ENCODE data around the gene NTM. TPM values are rescaled to one million over a fixed set of nuclear protein-coding genes. Genes with fewer than 3 reads are reported as not detected.

NTM gene
- total RNA-seq, 2 donors from 2014 or later = not detected

- DNase-seq (no peak), ATAC-seq (no peak)
- H3K36me3 Mint-ChIP-seq (ENCODE audit: low read depth) = no peaks in the 10 kb centered on the region
- no peak overlapping the region for H3K4me3 Mint-ChIP-seq
- H3K4me1 Mint-ChIP-seq = no peaks in the 10 kb centered on the region
- H3K27ac Mint-ChIP-seq = no peak overlapping the region
- peaks cover 9% of the 10 kb centered on the region for H3K27me3 Mint-ChIP-seq
- no peaks in the 10 kb centered on the region for H3K9me3 ChIP-seq (ENCODE audit: control insufficient read depth, low read length, poor library complexity, severe bottlenecking)
Observed at GRCh38 chr11:132248580-132248979, 878.2 kb downstream of the NTM start.

GRCh38 chr11:132249256-132249655, 878.8 kb downstream of the NTM start:
- H3K4me1 Mint-ChIP-seq = no peaks in the 10 kb centered on the region
- ATAC-seq = no peak
- H3K27ac Mint-ChIP-seq = no peak overlapping the region
- H3K36me3 Mint-ChIP-seq (ENCODE audit: low read depth) = no peaks in the 10 kb centered on the region
- DNase-seq = no peak
- H3K27me3 Mint-ChIP-seq = peaks cover 4% of the 10 kb centered on the region
- H3K9me3 ChIP-seq (ENCODE audit: control insufficient read depth, low read length, poor library complexity, severe bottlenecking) = no peaks in the 10 kb centered on the region
- no peak overlapping the region for H3K4me3 Mint-ChIP-seq

GRCh38 chr11:132251061-132251460, 880.6 kb downstream of the NTM start:
- no peaks in the 10 kb centered on the region for H3K36me3 Mint-ChIP-seq (ENCODE audit: low read depth)
- no peaks in the 10 kb centered on the region for H3K27me3 Mint-ChIP-seq

DNA sequence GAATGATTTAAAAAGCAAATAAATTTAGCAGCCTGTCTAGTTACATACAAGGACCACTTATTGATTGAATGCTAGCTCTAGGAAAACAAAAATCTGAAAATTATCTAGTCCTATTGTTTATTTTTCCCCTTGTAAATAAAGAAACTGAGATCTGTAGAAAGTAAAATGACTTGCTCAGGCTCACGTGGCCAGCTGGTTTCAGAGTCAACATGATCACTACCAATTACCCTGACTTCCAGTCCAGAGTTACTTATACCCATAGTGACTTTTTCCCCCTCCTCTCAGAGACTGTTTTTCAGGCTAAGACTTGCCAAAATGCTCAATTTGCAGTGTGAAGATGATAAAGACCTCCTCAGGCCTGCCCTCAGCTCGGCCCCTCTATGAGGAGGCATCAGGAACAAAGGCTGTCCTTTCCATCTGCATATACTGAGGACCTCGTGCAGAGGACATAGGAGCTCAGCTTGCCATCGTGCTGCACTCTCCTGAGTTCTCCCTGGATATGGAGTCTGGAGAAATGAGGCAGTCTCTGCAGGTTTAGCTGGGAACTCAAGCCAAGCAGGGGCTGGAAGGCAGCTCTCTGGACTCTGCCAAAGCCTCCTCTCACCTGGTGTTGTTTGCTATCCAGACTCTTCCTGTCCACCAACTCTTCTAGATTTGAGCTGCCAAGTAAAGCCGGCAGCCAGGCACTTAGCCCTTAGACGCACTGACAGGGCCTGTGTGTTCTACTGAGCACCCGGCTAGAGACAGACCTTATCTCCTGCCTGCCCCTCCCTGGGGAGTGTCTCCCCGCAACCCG, 883.3 kb downstream of the NTM start:
- no peak overlapping the region for H3K4me3 Mint-ChIP-seq
- no peaks in the 10 kb centered on the region for H3K36me3 Mint-ChIP-seq (ENCODE audit: low read depth)
- H3K27me3 Mint-ChIP-seq = no peaks in the 10 kb centered on the region
- H3K4me1 Mint-ChIP-seq = no peaks in the 10 kb centered on the region
- no peak overlapping the region for H3K27ac Mint-ChIP-seq
- no peak for ATAC-seq
- no peak for DNase-seq
- no peaks in the 10 kb centered on the region for H3K9me3 ChIP-seq (ENCODE audit: control insufficient read depth, low read length, poor library complexity, severe bottlenecking)

More at GRCh38 chr11:132251061-132251460, 880.6 kb downstream of the NTM start:
- Mint-ChIP-seq H3K4me3 (no peak overlapping the region), H3K4me1 (no peaks in the 10 kb centered on the region), H3K27ac (no peak overlapping the region)
- H3K9me3 ChIP-seq (ENCODE audit: control insufficient read depth, low read length, poor library complexity, severe bottlenecking) = no peaks in the 10 kb centered on the region
- no peak for ATAC-seq
- no peak for DNase-seq

GRCh38 chr11:132254906-132255305, 884.5 kb downstream of the NTM start:
- Mint-ChIP-seq H3K27ac (no peak overlapping the region), H3K4me3 (no peak overlapping the region), H3K4me1 (no peaks in the 10 kb centered on the region), H3K36me3 (ENCODE audit: low read depth) (no peaks in the 10 kb centered on the region), H3K27me3 (no peaks in the 10 kb centered on the region)
- DNase-seq (no peak), ATAC-seq (no peak)
- no peaks in the 10 kb centered on the region for H3K9me3 ChIP-seq (ENCODE audit: control insufficient read depth, low read length, poor library complexity, severe bottlenecking)

- H3K27me3 Mint-ChIP-seq = no peaks in the 10 kb centered on the region
- H3K9me3 ChIP-seq (ENCODE audit: control insufficient read depth, low read length, poor library complexity, severe bottlenecking) = no peaks in the 10 kb centered on the region
- no peak for DNase-seq
- H3K4me1 Mint-ChIP-seq = no peaks in the 10 kb centered on the region
- ATAC-seq = no peak
- no peaks in the 10 kb centered on the region for H3K36me3 Mint-ChIP-seq (ENCODE audit: low read depth)
- no peak overlapping the region for H3K27ac Mint-ChIP-seq
- H3K4me3 Mint-ChIP-seq = no peak overlapping the region
Observed at GRCh38 chr11:132256528-132257279, 886.3 kb downstream of the NTM start.

DNA sequence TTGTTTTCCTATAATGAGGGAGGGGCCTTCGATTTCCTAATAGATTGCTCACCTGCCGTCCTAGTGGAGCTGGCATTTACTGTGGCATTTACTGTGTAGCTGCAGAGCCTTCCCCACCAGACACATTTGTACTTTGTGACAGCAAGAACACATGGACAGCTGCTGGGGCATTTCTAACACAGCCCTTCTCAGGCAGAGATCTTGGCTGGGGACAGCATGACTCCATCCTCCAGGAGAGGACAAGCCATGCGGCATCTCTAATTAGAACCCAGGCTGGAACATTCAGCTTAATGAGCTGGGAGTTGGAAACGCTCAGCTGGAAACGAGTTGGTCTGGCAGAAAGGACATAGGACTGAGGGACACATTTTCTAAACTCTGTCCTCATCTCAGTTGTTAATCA, 887.5 kb downstream of the NTM start:
- H3K27me3 Mint-ChIP-seq = no peaks in the 10 kb centered on the region
- no peak overlapping the region for H3K4me3 Mint-ChIP-seq
- no peaks in the 10 kb centered on the region for H3K36me3 Mint-ChIP-seq (ENCODE audit: low read depth)
- no peaks in the 10 kb centered on the region for H3K4me1 Mint-ChIP-seq
- H3K9me3 ChIP-seq (ENCODE audit: control insufficient read depth, low read length, poor library complexity, severe bottlenecking) = no peaks in the 10 kb centered on the region
- ATAC-seq (no peak), DNase-seq (no peak)
- H3K27ac Mint-ChIP-seq = no peak overlapping the region

DNA sequence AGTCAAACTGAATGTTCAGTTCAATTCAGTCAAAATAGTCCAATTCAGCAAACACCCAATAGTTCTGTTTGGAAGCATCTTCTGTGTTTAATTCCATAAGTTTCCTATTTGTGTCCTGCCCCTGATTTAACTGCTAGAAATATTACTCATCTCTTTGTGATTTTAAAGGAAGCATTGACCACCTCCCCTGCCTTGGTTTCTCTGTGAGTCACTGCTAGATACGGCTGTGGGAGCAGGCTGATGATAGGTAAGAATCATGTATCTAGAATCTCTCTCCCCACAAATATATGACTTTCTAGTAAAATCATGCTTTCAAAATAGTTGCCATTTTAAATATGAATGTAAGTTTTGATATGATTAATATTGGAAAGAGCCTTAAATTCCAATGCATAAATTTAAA, 888.5 kb downstream of the NTM start:
- H3K36me3 Mint-ChIP-seq (ENCODE audit: low read depth) = no peaks in the 10 kb centered on the region
- no peaks in the 10 kb centered on the region for H3K4me1 Mint-ChIP-seq
- H3K27me3 Mint-ChIP-seq = no peaks in the 10 kb centered on the region
- no peak overlapping the region for H3K4me3 Mint-ChIP-seq
- DNase-seq (no peak), ATAC-seq (no peak)
- no peaks in the 10 kb centered on the region for H3K9me3 ChIP-seq (ENCODE audit: control insufficient read depth, low read length, poor library complexity, severe bottlenecking)
- H3K27ac Mint-ChIP-seq = no peak overlapping the region

DNA sequence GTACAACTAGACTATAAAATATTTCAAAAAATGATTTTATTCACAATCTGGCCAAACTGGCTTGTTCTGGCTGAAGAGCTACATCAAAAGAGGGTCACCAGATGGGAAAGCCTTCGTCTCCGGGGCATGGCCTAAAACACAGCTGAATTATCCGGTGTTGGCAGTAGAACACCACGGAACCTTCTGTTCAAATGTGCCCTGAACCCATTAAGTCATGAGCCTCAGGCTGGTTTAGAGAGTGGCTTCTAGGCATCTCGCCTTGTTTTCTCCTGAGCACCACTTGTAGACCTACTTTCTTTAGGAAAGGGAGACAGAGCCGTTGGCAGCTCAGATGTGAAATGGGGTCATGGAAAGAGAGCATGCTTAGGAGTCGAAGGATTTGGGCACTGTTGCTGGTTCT, 890.2 kb downstream of the NTM start:
- ATAC-seq = no peak
- Mint-ChIP-seq H3K36me3 (ENCODE audit: low read depth) (no peaks in the 10 kb centered on the region), H3K4me3 (no peak overlapping the region), H3K27ac (no peak overlapping the region), H3K27me3 (no peaks in the 10 kb centered on the region), H3K4me1 (no peaks in the 10 kb centered on the region)
- DNase-seq = no peak
- H3K9me3 ChIP-seq (ENCODE audit: control insufficient read depth, low read length, poor library complexity, severe bottlenecking) = no peaks in the 10 kb centered on the region

DNA sequence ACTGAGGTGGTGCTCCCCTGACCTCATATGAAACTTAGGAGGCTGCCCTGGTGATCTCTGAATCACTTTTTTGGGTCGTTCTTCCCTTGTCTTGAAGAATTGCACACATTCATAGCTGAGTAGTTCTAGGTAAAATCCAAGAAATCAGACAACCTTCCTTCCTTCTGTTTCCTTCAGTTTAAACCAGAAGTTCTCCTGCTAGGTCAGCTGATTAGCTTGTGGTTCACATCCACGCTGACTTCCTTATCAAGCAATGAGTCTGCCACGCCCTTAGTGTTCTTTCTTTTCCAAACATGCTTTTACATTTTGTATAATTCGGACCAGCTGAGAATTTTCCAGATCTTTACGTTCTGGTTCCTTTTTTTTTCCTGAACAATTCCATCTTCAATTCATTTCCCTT, 892.8 kb downstream of the NTM start:
- Mint-ChIP-seq H3K36me3 (ENCODE audit: low read depth) (no peaks in the 10 kb centered on the region), H3K4me1 (no peaks in the 10 kb centered on the region), H3K27me3 (peaks cover 5% of the 10 kb centered on the region), H3K27ac (no peak overlapping the region), H3K4me3 (no peak overlapping the region)
- no peaks in the 10 kb centered on the region for H3K9me3 ChIP-seq (ENCODE audit: control insufficient read depth, low read length, poor library complexity, severe bottlenecking)
- no peak for ATAC-seq
- DNase-seq = no peak

- H3K36me3 Mint-ChIP-seq (ENCODE audit: low read depth) = no peaks in the 10 kb centered on the region
- no peaks in the 10 kb centered on the region for H3K9me3 ChIP-seq (ENCODE audit: control insufficient read depth, low read length, poor library complexity, severe bottlenecking)
- H3K4me3 Mint-ChIP-seq = no peak overlapping the region
- ATAC-seq (no peak), DNase-seq (no peak)
- H3K27ac Mint-ChIP-seq = no peak overlapping the region
- H3K27me3 Mint-ChIP-seq = peaks cover 5% of the 10 kb centered on the region
- no peaks in the 10 kb centered on the region for H3K4me1 Mint-ChIP-seq
Observed at GRCh38 chr11:132263875-132264274, 893.5 kb downstream of the NTM start.

- no peaks in the 10 kb centered on the region for H3K4me1 Mint-ChIP-seq
- peaks cover 5% of the 10 kb centered on the region for H3K27me3 Mint-ChIP-seq
- H3K36me3 Mint-ChIP-seq (ENCODE audit: low read depth) = no peaks in the 10 kb centered on the region
- no peaks in the 10 kb centered on the region for H3K9me3 ChIP-seq (ENCODE audit: control insufficient read depth, low read length, poor library complexity, severe bottlenecking)
- no peak overlapping the region for H3K4me3 Mint-ChIP-seq
- ATAC-seq = no peak
- DNase-seq = no peak
- H3K27ac Mint-ChIP-seq = no peak overlapping the region
Observed at GRCh38 chr11:132264616-132265015, 894.2 kb downstream of the NTM start.

GRCh38 chr11:132278801-132279574, 908.6 kb downstream of the NTM start:
- ATAC-seq (no peak), DNase-seq (no peak)
- Mint-ChIP-seq H3K27ac (no peak overlapping the region), H3K27me3 (peaks cover 39% of the 10 kb centered on the region), H3K36me3 (ENCODE audit: low read depth) (peaks cover 2% of the 10 kb centered on the region), H3K4me3 (no peak overlapping the region), H3K4me1 (peaks cover 4% of the 10 kb centered on the region)
- H3K9me3 ChIP-seq (ENCODE audit: control insufficient read depth, low read length, poor library complexity, severe bottlenecking) = no peaks in the 10 kb centered on the region

Measured in T-helper 17 cell (primary cell).